Dermis lymphatic vessel endothelial cell (primary cell): Measurements from ENCODE around the gene TIMM22. TPM values are rescaled to one million over a fixed set of nuclear protein-coding genes. Genes with fewer than 3 reads are reported as not detected.

Experiments used
- total RNA-seq: library from RNA; depleted of rRNA; stranded (reverse); fragments of >200 nt; gene quantifications from 2 replicates; pipeline ENCODE4 v1.2.1, GENCODE V29; 2014

The TIMM22 gene
- 14.5 and 15.6 TPM in 2 replicates for total RNA-seq

DNA sequence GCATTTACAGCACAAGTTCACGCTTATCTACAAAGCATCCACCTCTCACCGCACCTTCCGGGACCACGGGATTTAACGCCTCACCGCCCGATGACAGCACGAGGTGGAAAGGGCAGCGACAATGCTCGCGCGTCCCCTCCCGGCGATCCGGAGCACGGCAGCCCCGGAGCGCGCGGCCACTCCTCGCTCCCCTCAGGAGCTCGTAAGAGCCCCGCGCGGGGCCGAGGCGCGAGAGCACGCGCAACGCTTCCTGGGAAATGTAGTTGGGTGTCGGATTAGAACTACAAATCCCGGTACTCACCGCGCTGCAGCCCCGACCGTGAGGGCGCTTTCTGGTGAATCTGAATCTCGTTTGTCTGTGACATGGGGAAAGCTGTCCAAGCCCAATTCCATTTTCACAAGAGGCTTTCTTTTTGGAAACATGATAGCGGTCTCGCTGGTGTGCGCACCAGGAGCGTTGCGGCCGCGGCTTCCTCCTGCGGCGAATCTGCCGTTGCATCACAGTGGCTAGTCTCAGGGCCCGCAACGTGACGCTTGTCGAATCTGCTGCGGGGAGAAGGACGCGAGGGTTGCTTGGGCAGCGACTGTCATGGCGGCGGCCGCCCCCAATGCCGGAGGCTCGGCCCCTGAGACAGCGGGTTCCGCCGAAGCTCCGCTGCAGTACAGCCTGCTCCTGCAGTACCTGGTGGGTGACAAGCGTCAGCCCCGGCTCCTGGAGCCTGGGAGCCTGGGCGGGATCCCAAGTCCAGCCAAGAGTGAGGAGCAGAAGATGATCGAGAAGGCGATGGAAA is at the start of gene TIMM22:
Gene TIMM22 (plus strand): TSS at position 576 of the 791 bp plus-strand sequence. CDS start 14 bp downstream, at position 590.

GRCh38 chr17:979539-980405 is 17.2 kb upstream of the TIMM22 start, which contains the start of gene NXN:
Gene NXN, minus strand, starts transcription at chr17:979776.

Other genes starting within 250 kb of the TIMM22 start
- 7.7 and 8.9 TPM in 2 replicates for gene GEMIN4, start 244.9 kb upstream of the TIMM22 start, total RNA-seq
- 51.1 and 52.8 TPM in 2 replicates for gene GLOD4, start 214.8 kb upstream of the TIMM22 start, total RNA-seq
- gene MRM3, start 214.8 kb upstream of the TIMM22 start, total RNA-seq = 15.0 and 19.0 TPM in 2 replicates
- gene NXN, start 17.4 kb upstream of the TIMM22 start, total RNA-seq = 128 and 145 TPM in 2 replicates
- 29.8 and 33.0 TPM in 2 replicates for gene ABR, start 182.9 kb downstream of the TIMM22 start, total RNA-seq